SHP77 treated with DMSO at 0.1 percent for 48 hours (cell line): Measurements from ENCODE around the gene JADE2.

Experiments used
- DNase-seq: peaks from one replicate; lab custom pipeline; 2025; lab: John Stamatoyannopoulos, UW

Gene JADE2

GRCh38 chr5:134530301-134531077, 5.0 kb downstream of the JADE2 start:
- no peak for DNase-seq

DNA sequence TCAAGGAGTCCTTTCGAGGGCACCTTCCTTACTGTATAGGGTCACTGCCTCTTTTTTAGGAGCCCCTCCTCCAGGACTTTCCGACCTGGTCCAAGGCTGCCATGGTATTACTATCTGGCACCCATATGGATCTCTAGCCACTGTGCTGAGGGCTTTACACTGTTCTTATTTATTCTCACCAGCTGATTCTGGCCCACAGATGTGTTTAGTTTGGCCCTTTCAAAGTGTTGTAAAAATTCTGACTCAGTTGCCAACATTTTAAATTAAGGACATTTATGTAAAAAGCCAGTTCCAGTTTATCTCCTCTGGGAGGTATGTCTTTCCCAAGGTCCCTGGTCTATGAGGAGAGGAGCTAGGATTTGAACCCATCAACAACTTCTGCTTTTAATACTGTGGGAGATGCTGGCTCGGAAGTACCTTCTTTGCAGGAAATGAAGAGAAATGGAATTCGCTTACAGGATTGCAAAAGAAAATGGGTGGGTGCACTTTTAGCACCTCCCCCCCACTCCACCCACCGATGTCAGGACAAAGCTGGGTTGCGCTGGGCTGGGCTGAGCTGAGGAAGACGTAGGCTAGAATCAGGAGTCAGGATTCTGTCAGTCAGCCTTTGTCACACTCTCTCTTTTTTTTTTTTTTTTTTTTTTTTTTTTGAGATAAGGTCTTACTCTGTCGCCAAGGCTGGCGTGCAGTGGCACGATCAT, 7.8 kb downstream of the JADE2 start:
- no peak for DNase-seq

- no peak for DNase-seq
Measured at GRCh38 chr5:134534058-134534725, 8.7 kb downstream of the JADE2 start.

- DNase-seq: no peak
Measured at GRCh38 chr5:134534726-134535110, 9.2 kb downstream of the JADE2 start.

DNA sequence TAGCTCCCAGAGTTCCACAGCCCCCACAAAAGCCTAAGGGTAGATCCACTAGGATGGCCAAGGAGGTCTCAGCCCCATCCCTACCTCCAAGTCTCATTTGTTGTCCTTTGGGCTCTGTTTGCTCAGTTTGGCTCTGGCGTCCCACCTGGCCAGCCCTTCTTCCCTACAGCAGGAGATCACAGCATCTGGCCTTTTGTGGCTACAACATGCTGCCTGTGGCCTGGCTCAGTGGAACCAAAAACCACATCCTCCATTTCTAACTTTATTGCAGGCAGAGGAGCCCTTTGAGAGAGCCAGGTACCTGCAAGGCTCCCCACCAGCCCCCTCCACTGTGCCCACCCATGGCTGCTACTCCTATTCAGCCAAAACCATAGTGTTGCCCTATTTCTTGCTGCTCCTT, 11.4 kb downstream of the JADE2 start:
- no peak for DNase-seq

GRCh38 chr5:134537297-134537696, 11.8 kb downstream of the JADE2 start:
- DNase-seq: no peak

GRCh38 chr5:134538296-134538695, 12.8 kb downstream of the JADE2 start:
- DNase-seq: no peak

DNA sequence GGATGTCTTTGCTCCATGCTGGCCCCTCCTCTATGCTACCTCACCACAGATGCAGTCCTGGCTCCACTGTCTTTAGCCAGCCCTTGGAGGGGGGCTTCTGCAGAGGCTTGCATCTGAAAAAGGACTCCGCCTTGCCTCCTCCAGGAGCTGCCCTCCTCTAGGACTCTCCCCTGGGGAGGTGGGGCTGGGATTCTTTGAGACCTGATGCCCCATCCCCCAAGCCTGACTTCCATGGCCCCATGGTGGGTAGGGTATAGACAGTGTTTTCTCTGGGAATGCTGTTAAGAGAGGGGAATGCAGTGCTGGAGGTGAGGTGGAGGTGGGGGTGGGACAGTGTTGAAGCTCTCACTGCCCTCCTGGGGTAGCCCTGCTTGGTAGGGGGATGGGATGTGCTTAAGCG, 14.3 kb downstream of the JADE2 start:
- DNase-seq: no peak

- no peak for DNase-seq
Measured at GRCh38 chr5:134540747-134541733, 15.6 kb downstream of the JADE2 start.

- DNase-seq: no peak
Measured at GRCh38 chr5:134541736-134542376, 16.4 kb downstream of the JADE2 start.

DNA sequence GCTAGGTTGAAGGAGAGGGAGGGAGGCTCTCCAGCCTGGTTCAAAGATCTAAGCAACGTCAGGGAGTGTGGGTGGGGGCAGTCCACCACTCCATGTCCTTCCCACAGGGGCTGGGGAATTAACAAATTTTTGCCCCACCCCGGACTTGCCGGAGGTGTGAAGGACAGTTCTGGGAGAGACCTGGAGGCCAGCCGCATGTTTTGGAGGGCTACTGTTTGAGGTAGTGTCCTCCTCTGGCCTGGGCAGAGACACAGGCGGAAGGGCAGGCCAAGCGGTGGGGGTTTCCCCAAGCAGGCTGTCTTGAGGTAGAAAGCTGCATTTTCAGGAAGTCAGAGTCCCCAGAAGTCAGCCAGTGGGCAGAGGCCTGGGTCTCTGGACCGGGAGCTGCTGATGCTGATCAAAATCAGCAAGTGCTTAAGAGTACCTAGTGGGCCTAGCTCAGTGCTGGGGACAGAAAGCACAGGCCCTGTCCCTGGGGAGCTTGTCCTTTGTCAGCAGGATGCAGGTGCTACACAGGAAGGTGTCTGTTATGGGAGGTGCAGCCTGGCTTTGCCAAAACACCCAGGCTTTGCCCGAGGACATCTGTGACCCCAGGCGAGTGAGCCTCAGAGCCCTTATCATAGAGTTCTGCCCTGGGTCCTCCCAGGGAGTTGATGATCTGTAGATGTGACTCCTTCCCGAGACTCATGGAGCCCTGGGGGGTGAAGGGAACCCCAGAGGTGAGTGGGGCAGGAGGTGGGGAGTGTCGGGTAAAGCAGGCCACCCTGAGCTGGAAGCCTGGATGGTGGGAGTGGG, 18.5 kb downstream of the JADE2 start:
- DNase-seq: no peak

DNA sequence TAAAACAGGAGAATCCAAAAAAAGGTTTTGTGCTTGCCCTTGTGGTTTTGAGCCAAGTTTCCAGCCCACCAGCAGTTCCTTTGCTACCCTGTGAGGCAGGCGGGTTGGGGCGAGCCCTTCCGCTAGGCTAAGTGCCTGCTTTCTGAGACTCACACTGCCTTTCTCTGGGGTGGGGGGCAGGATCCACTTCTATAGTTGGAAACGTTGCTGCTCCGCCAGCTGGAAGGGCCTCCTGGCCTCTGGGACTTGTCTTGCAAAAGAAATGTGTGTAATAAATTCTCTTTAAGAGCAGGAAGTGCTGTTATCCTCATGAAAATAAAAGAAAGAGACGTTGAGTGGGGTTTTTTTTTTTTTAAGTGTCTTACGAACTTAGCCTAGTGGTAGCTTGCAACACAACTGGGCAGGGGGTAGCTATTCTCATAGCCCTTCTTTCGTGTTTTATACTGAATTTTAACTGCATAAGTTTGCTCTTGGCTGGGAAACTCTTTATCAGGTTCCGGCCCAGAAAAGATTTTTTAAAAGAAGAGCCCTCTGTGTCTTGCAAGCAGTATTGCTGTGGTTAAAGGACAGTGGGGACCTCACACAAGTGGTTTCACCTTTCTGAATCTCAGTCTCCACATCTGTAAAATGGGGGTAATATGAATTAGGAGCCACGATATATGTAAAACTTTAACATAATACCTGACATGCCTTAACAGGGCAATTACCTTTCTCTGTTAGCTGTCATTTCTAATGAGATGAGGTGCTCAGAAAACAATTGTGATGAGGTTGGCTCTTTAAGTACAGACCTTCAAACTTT, 19.8 kb downstream of the JADE2 start:
- no peak for DNase-seq

DNA sequence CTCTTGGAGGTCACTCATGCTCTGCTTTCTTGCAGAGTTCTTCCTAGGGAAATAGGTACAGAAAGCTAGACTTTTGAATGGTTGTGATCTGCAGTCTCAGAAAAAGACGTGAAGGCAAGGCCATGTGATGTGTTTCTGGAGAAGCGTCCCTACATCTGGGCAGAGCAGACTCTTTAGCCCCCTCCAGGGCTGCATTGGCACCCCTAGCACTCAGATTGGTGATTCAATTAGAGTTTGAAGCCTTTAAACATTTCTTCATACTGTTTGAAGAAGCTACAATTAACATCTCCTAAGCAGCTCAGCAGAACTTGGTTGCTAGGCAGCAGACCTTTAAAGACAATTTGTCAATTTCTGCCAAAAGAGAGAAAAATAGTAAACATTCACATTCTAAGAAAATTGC, 21.6 kb downstream of the JADE2 start:
- no peak for DNase-seq

DNA sequence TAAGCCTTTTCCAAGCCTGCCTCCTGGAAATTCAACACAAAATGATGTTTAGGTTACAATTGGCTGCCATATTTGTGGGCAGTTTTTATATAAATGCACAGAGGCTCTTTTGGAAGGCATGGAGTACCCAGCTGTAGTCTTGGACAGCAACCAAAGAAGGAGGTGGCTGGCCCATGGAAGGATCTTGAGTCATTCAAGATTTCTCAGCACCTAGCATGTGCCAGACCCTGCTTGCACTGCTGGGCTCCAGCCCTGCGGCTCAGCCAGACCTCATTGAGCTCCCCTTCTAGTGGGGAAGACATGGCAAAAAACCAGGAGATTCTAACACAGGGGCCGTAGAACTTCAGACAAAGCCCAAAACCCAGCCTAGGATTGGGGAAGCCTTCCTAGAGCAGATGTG, 22.1 kb downstream of the JADE2 start:
- no peak for DNase-seq

DNA sequence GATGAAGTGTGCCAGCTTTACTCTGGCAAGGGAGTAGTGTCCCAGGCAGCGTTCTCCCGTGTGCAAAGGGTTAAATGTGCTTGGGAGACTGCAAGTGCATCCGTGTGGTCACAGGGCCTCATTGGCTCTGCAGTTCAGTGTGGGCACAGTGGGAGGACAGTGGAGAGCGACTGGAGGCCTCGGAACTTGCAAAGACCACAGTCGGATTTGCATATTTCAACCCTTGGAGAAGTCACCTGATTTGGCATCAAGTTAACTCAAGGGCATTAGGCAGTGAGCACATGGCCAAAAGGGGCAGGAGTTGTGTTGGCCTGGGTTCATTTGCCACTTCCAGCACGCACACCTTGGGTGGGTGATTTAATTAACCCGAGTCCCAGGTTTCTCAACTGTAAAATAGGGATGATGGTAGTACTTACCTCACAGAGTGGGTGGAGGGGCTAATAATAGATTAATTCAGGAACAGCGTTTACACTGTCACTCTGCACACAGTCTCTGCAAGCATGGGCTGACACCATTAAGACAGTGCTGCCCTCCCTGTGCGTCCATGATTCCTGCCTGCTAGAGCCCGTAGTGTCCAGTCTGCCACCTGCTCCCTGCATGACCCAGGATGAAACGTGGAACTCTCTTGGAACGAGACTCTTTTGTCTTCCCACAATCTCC, 22.7 kb downstream of the JADE2 start:
- no peak for DNase-seq

GRCh38 chr5:134549714-134550113, 24.2 kb downstream of the JADE2 start:
- no peak for DNase-seq

- DNase-seq: no peak
Measured at GRCh38 chr5:134550271-134551214, 25.1 kb downstream of the JADE2 start.

- no peak for DNase-seq
Measured at GRCh38 chr5:134551901-134552300, 26.4 kb downstream of the JADE2 start.
